Measurements from ENCODE around the gene CSRP3. TPM values are rescaled to one million over a fixed set of nuclear protein-coding genes. Genes with fewer than 3 reads are reported as not detected.

The CSRP3 gene
- total and polyA plus RNA-seq, 2 experiments from 2014 or later: not detected

- Histone ChIP-seq H3K36me3 (ENCODE audit: insufficient read depth) (peaks cover 8% of the 10 kb centered on the region), H3K27me3 (ENCODE audit: insufficient read depth) (no peaks in the 10 kb centered on the region), H3K4me3 (no peak overlapping the region), H4K20me1 (replicated peaks; ENCODE audit: insufficient read depth) (0 out of 2 replicates have a peak, but pooled peaks cover 2% of the 10 kb centered on the region), H3K4me2 (no peak overlapping the region), H3K27ac (ENCODE audit: low read depth) (no peak overlapping the region), H2AFZ (no peak overlapping the region), H3K79me2 (replicated peaks; ENCODE audit: insufficient read depth) (no peaks in the 10 kb centered on the region), H3F3A (replicated peaks; ENCODE audit: low read depth) (no peaks in the 10 kb centered on the region), H3K4me1 (ENCODE audit: insufficient read depth) (no peaks in the 10 kb centered on the region), H3K9me2 (ENCODE audit: insufficient read depth) (no peaks in the 10 kb centered on the region)
- Mint-ChIP-seq H3K4me1 (peaks cover 2% of the 10 kb centered on the region; the same call in 1 of the 3 replicates), H3K9me3 (no peaks in the 10 kb centered on the region), H3K4me3 (no peak overlapping the region), H3K27me3 (ENCODE audit: insufficient read depth, low read depth, poor library complexity) (peaks cover 2% of the 10 kb centered on the region), H3K36me3 (ENCODE audit: low read depth) (peaks cover 68% of the 10 kb centered on the region), H3K27ac (no peak overlapping the region)
- no peak for ATAC-seq
- DNase-seq (ENCODE audit: low spot score): no peak
- TF ChIP-seq CREB1 (CRISPR knock-in tag; IDR thresholded peaks at IDR 0.05; ENCODE audit: low read depth): no peak
- no peak for TF ChIP-seq ZNF462 (CRISPR knock-in tag; IDR thresholded peaks at IDR 0.05)
- no peak for TF ChIP-seq EZH2 (IDR thresholded peaks at IDR 0.05; ENCODE audit: low read depth, unreplicated experiment)
- TF ChIP-seq ZNF114 (CRISPR knock-in tag; IDR thresholded peaks at IDR 0.05): no peak
Measured at GRCh38 chr11:19234231-19234817, 32.5 kb upstream of the CSRP3 start.

GRCh38 chr11:19232910-19233503 is 31.2 kb upstream of the CSRP3 start:
- no peak overlapping the region for H2AFZ ChIP-seq
- H3F3A ChIP-seq (replicated peaks; ENCODE audit: low read depth): no peaks in the 10 kb centered on the region
- no peaks in the 10 kb centered on the region for H3K4me1 Mint-ChIP-seq
- no peaks in the 10 kb centered on the region for H3K27me3 ChIP-seq (ENCODE audit: insufficient read depth)
- peaks cover 2% of the 10 kb centered on the region for H3K27me3 Mint-ChIP-seq (ENCODE audit: insufficient read depth, low read depth, poor library complexity)
- DNase-seq (ENCODE audit: low spot score) (no peak), ATAC-seq (no peak)
- peaks cover 12% of the 10 kb centered on the region for H3K36me3 ChIP-seq (ENCODE audit: insufficient read depth)
- H3K4me3 Mint-ChIP-seq: no peak overlapping the region
- H3K4me3 ChIP-seq: no peak overlapping the region
- no peak overlapping the region for H3K4me2 ChIP-seq
- 0 out of 2 replicates have a peak, but pooled peaks cover 2% of the 10 kb centered on the region for H4K20me1 ChIP-seq (replicated peaks; ENCODE audit: insufficient read depth)
- H3K27ac Mint-ChIP-seq: no peak overlapping the region
- no peak overlapping the region for H3K27ac ChIP-seq (ENCODE audit: low read depth)
- no peaks in the 10 kb centered on the region for H3K4me1 ChIP-seq (ENCODE audit: insufficient read depth)
- H3K9me2 ChIP-seq (ENCODE audit: insufficient read depth): no peaks in the 10 kb centered on the region
- H3K9me3 Mint-ChIP-seq: no peaks in the 10 kb centered on the region
- peaks cover 71% of the 10 kb centered on the region for H3K36me3 Mint-ChIP-seq (ENCODE audit: low read depth)
- H3K79me2 ChIP-seq (replicated peaks; ENCODE audit: insufficient read depth): no peaks in the 10 kb centered on the region
- TF ChIP-seq ETS1 (IDR thresholded peaks at IDR 0.05) (no peak), ZNF114 (CRISPR knock-in tag; IDR thresholded peaks at IDR 0.05) (no peak), CTCF (conservative IDR thresholded peaks at IDR 0.05; ENCODE audit: low read depth in 2 of 2) (no peak), POLR2AphosphoS5 (IDR thresholded peaks at IDR 0.05; ENCODE audit: low read depth) (no peak), STAT1 (IDR thresholded peaks at IDR 0.05; ENCODE audit: unreplicated experiment) (no peak), EZH2phosphoT487 (IDR thresholded peaks at IDR 0.05; ENCODE audit: unreplicated experiment) (no peak), EZH2 (IDR thresholded peaks at IDR 0.05; ENCODE audit: low read depth, unreplicated experiment) (no peak), NANOG (IDR thresholded peaks at IDR 0.05; ENCODE audit: borderline replicate concordance) (no peak)
